ENCODE data around the gene MYOCD. TPM values are rescaled to one million over a fixed set of nuclear protein-coding genes. Genes with fewer than 3 reads are reported as not detected.

Gene MYOCD
- total RNA-seq, 1 experiment from 2014 or later = 1.2 TPM

GRCh38 chr17:12709063-12709462 is 43.4 kb downstream of the MYOCD start (continued):
- no peak for TF ChIP-seq CDX4 (CRISPR knock-in tag; IDR thresholded peaks at IDR 0.05; ENCODE audit: borderline replicate concordance)
- TF ChIP-seq ZNF219 (CRISPR knock-in tag; IDR thresholded peaks at IDR 0.05; ENCODE audit: borderline replicate concordance) = no peak
- TF ChIP-seq ERG (CRISPR knock-in tag; IDR thresholded peaks at IDR 0.05) = no peak

GRCh38 chr17:12712415-12712814 is 46.7 kb downstream of the MYOCD start:
- ATAC-seq = no peak
- ChIA-PET CTCF (no interaction called here), POLR2A (no interaction called here)
- Mint-ChIP-seq H3K36me3 (no peaks in the 10 kb centered on the region), H3K9me3 (no peaks in the 10 kb centered on the region), H3K27ac (no peak overlapping the region), H3K27me3 (ENCODE audit: low read depth) (no peaks in the 10 kb centered on the region), H3K4me1 (peaks cover 24% of the 10 kb centered on the region), H3K4me3 (no peak overlapping the region)
- no peak for DNase-seq (ENCODE audit: low spot score)
- no peak for TF ChIP-seq ZMAT4 (CRISPR knock-in tag; IDR thresholded peaks at IDR 0.05)
- TF ChIP-seq NFYB (CRISPR knock-in tag; conservative IDR thresholded peaks at IDR 0.05; ENCODE audit: low read depth) = no peak

- ChIA-PET CTCF (interaction anchor here (0.6 kb wide), 1 partner anchor 234 kb away, joined by 3 read pairs; no protein-coding TSS in a partner anchor), POLR2A (no interaction called here)
- H3K4me3 Mint-ChIP-seq = no peak overlapping the region
- H3K4me1 Mint-ChIP-seq = peaks cover 30% of the 10 kb centered on the region
- H3K9me3 Mint-ChIP-seq = no peaks in the 10 kb centered on the region
- no peak for DNase-seq (ENCODE audit: low spot score)
- no peak overlapping the region for H3K27ac Mint-ChIP-seq
- H3K36me3 Mint-ChIP-seq = no peaks in the 10 kb centered on the region
- no peak for ATAC-seq
- H3K27me3 Mint-ChIP-seq (ENCODE audit: low read depth) = no peaks in the 10 kb centered on the region
- no peak for TF ChIP-seq ZNF263 (CRISPR knock-in tag; IDR thresholded peaks at IDR 0.05; ENCODE audit: low read depth)
- TF ChIP-seq NR3C1 (CRISPR knock-in tag; conservative IDR thresholded peaks at IDR 0.05; ENCODE audit: low read depth) = no peak
- TF ChIP-seq ZNF219 (CRISPR knock-in tag; IDR thresholded peaks at IDR 0.05; ENCODE audit: borderline replicate concordance) = no peak
- no peak for TF ChIP-seq GRHL2 (CRISPR knock-in tag; IDR thresholded peaks at IDR 0.05; ENCODE audit: insufficient replicate concordance, severe bottlenecking)
- TF ChIP-seq ZNF416 (CRISPR knock-in tag; IDR thresholded peaks at IDR 0.05) = no peak
- TF ChIP-seq ZBTB43 (CRISPR knock-in tag; IDR thresholded peaks at IDR 0.05) = no peak
- TF ChIP-seq ZNF317 (CRISPR knock-in tag; IDR thresholded peaks at IDR 0.05; ENCODE audit: borderline replicate concordance, low read depth) = no peak
- no peak for TF ChIP-seq TEAD1 (CRISPR knock-in tag; IDR thresholded peaks at IDR 0.05)
- TF ChIP-seq ZNF232 (CRISPR knock-in tag; IDR thresholded peaks at IDR 0.05) = no peak
- TF ChIP-seq JUN (CRISPR knock-in tag; IDR thresholded peaks at IDR 0.05) = no peak
- no peak for TF ChIP-seq ZMAT4 (CRISPR knock-in tag; IDR thresholded peaks at IDR 0.05)
- no peak for TF ChIP-seq ARID4B (CRISPR knock-in tag; IDR thresholded peaks at IDR 0.05; ENCODE audit: borderline replicate concordance)
These were observed 47.3 kb downstream of the MYOCD start for GRCh38 chr17:12712941-12713340.
